Mesenchymal stem cell (in vitro differentiated cells and primary cell): Measurements from ENCODE around the gene ZGRF1.
"Not testable (repeated sequence)": the region's sequence is repeated elsewhere in the genome, so short reads cannot be mapped to it uniquely, and the experiment has no call there.

ENCODE experiments used
- DNase-seq: peaks from one replicate; pipeline ENCODE4 v3.0.0-alpha.2; 2013
- H2AFZ ChIP-seq: one replicate; pipeline ENCODE4 v1.6.1; 2013; ENCODE audit warnings: low read depth, mild to moderate bottlenecking, control low read depth, inconsistent platforms, low read length, moderate library complexity
- H2AK5ac ChIP-seq: 2 replicates; pipeline ENCODE4 v1.6.1; 2013; ENCODE audit warnings: low read length, moderate library complexity, mild to moderate bottlenecking, inconsistent platforms; ENCODE audit not compliant: severe bottlenecking
- H2BK120ac ChIP-seq: one replicate; pipeline ENCODE4 v1.6.1; 2013; ENCODE audit warnings: low read depth, mild to moderate bottlenecking, inconsistent platforms, low read length, moderate library complexity
- H2BK12ac ChIP-seq, 2 experiments: one replicate each; pipeline ENCODE4 v1.6.1; 2013; ENCODE audit warnings: inconsistent platforms in 2 of 2, low read length in 2 of 2, mild to moderate bottlenecking in 2 of 2, moderate library complexity in 2 of 2, control low read depth in 1 of 2
- H2BK15ac ChIP-seq: one replicate; pipeline ENCODE4 v1.6.1; 2013; ENCODE audit warnings: mild to moderate bottlenecking, low read depth, inconsistent platforms; ENCODE audit not compliant: poor library complexity, severe bottlenecking
- H2BK5ac ChIP-seq: 2 replicates; pipeline ENCODE4 v1.6.1; 2013; ENCODE audit warnings: low read depth, mild to moderate bottlenecking, low read length, control low read depth, inconsistent platforms; ENCODE audit not compliant: poor library complexity, severe bottlenecking
- H3K14ac ChIP-seq, 2 experiments: one replicate each; pipeline ENCODE4 v1.6.1; 2013; ENCODE audit warnings: inconsistent platforms in 2 of 2, low read length in 2 of 2, control low read depth in 1 of 2, mild to moderate bottlenecking in 1 of 2, moderate library complexity in 1 of 2
- H3K18ac ChIP-seq, 2 experiments: one replicate each; pipeline ENCODE4 v1.6.1; 2013; ENCODE audit warnings: inconsistent platforms in 2 of 2, low read length in 2 of 2, control low read depth in 1 of 2, low read depth in 1 of 2, mild to moderate bottlenecking in 1 of 2
- H3K23ac ChIP-seq, 2 experiments: one replicate each; pipeline ENCODE4 v1.6.1; 2013; ENCODE audit warnings: inconsistent platforms in 2 of 2, low read length in 2 of 2, mild to moderate bottlenecking in 2 of 2, moderate library complexity in 2 of 2, control low read depth in 1 of 2
- H3K27ac ChIP-seq: 2 replicates; pipeline ENCODE4 v1.5.1; 2013; ENCODE audit warnings: mild to moderate bottlenecking, moderate library complexity, low read length, control low read depth, inconsistent platforms; ENCODE audit not compliant: poor library complexity, severe bottlenecking
- H3K27me3 ChIP-seq, 2 experiments: 2 replicates each; pipeline versions ENCODE4 v1.6.1 to v1.7.0; 2013; ENCODE audit warnings: low read length in 2 of 2, mild to moderate bottlenecking in 2 of 2, moderate library complexity in 2 of 2, control low read depth in 1 of 2, inconsistent platforms in 1 of 2; ENCODE audit not compliant: control insufficient read depth in 1 of 2, insufficient read depth in 1 of 2
- H3K36me3 ChIP-seq, 2 experiments: 2 replicates each; pipeline versions ENCODE4 v1.6.1 to v1.7.0; 2013; ENCODE audit warnings: low read length in 2 of 2, control low read depth in 1 of 2, inconsistent platforms in 1 of 2, low read depth in 1 of 2, mild to moderate bottlenecking in 1 of 2; ENCODE audit not compliant: insufficient read depth in 2 of 2, control insufficient read depth in 1 of 2
- H3K4ac ChIP-seq, 2 experiments: one replicate each; pipeline ENCODE4 v1.6.1; 2013; ENCODE audit warnings: inconsistent platforms in 2 of 2, low read length in 2 of 2, mild to moderate bottlenecking in 2 of 2, moderate library complexity in 2 of 2, control low read depth in 1 of 2, low read depth in 1 of 2
- H3K4me1 ChIP-seq: 2 replicates; pipeline ENCODE4 v1.6.1; 2013; ENCODE audit warnings: low read depth, low read length, control low read depth; ENCODE audit not compliant: control insufficient read depth, insufficient read depth
- H3K4me2 ChIP-seq: 2 replicates; pipeline ENCODE4 v1.6.1; 2013; ENCODE audit warnings: low read length, mild to moderate bottlenecking, inconsistent platforms; ENCODE audit not compliant: poor library complexity, severe bottlenecking
- H3K4me3 ChIP-seq, 2 experiments: 2 replicates each; pipeline versions ENCODE4 v1.5.1 to v1.7.0; 2013; ENCODE audit warnings: low read length in 2 of 2, mild to moderate bottlenecking in 2 of 2, control low read depth in 1 of 2, low read depth in 1 of 2; ENCODE audit not compliant: insufficient read depth in 1 of 2
- H3K79me1 ChIP-seq: replicated peaks from 2 replicates; pipeline ENCODE4 v1.6.1; 2013; ENCODE audit warnings: mild to moderate bottlenecking, control low read depth, low read length, inconsistent platforms; ENCODE audit not compliant: poor library complexity, severe bottlenecking
- H3K9ac ChIP-seq: 2 replicates; pipeline ENCODE4 v1.7.0; 2013; ENCODE audit warnings: mild to moderate bottlenecking, low read length, moderate library complexity
- H3K9me3 ChIP-seq: 2 replicates; pipeline ENCODE4 v1.7.0; 2013; ENCODE audit warnings: mild to moderate bottlenecking, low read length; ENCODE audit not compliant: control insufficient read depth
- H4K8ac ChIP-seq: one replicate; pipeline ENCODE4 v1.6.1; 2013; ENCODE audit warnings: inconsistent platforms, mild to moderate bottlenecking, low read length, moderate library complexity
- H4K91ac ChIP-seq: one replicate; pipeline ENCODE4 v1.6.1; 2013; ENCODE audit warnings: mild to moderate bottlenecking, low read length, inconsistent platforms
- WGBS: methylation state at CpG from one replicate; pipeline ENCODE4 v1.1.7; 2013; ENCODE audit warnings: mixed read lengths; 5-methylcytosine and 5-hydroxymethylcytosine counted together

Gene ZGRF1

DNA sequence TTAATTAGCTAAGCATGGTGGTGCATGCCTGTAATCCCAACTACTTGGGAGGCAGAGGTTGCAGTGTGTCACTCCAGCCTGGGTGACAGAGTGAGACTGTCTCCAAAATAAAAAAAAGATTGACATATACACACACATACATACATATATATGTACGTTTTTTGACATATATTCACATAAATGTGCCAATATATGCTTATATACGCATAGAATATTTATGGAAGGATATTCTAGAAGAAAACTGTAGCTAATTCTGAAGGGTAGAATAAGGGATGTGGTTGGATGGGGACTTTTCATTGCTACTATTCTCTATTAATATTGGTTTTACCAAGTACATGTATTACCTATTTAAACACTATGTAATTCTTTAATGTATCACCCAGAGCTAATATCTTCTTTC lies 19.7 kb downstream of the ZGRF1 start:
- H3K36me3 ChIP-seq: no peaks in the 10 kb centered on the region
- no peak overlapping the region for H3K4ac ChIP-seq
- H4K91ac ChIP-seq: no peak overlapping the region
- no peaks in the 10 kb centered on the region for H3K4me1 ChIP-seq
- no peak overlapping the region for H3K23ac ChIP-seq
- H3K4me2 ChIP-seq: no peak overlapping the region
- no peak overlapping the region for H3K9ac ChIP-seq
- no peak for DNase-seq
- no peak overlapping the region for H2BK5ac ChIP-seq
- H2AFZ ChIP-seq: no peak overlapping the region
- no peak overlapping the region for H3K14ac ChIP-seq
- WGBS: no CpG with 5 or more reads among the region's 2 CpGs
- H2BK120ac ChIP-seq: no peak overlapping the region
- H3K4me3 ChIP-seq: no peak overlapping the region
- H3K27ac ChIP-seq: no peak overlapping the region
- no peaks in the 10 kb centered on the region for H3K79me1 ChIP-seq
- H3K9me3 ChIP-seq: no peaks in the 10 kb centered on the region
- no peaks in the 10 kb centered on the region for H3K27me3 ChIP-seq
- H4K8ac ChIP-seq: no peak overlapping the region
- no peak overlapping the region for H2BK12ac ChIP-seq
- H2BK15ac ChIP-seq: no peak overlapping the region
- no peak overlapping the region for H2AK5ac ChIP-seq
- no peak overlapping the region for H3K18ac ChIP-seq

DNA sequence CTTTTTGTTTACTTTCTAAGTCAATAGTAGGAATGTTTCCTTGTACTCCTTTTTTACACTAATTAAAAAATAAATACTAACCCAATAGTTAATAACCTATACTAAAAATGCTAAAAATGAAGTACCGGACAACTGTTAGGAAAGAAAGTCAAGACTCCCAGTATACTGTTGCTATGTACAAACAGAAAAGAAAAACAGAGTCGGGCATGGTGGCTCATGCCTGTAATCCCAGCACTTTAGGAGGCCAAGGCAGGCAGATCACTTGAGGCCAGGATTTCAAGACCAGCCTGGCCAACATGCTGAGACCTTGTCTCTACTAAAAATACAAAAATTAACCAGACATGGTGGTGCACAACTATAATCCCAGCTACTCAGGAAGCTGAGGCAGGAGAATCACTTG lies 23.9 kb downstream of the ZGRF1 start:
- not testable (repeated sequence) for H2BK15ac ChIP-seq

DNA sequence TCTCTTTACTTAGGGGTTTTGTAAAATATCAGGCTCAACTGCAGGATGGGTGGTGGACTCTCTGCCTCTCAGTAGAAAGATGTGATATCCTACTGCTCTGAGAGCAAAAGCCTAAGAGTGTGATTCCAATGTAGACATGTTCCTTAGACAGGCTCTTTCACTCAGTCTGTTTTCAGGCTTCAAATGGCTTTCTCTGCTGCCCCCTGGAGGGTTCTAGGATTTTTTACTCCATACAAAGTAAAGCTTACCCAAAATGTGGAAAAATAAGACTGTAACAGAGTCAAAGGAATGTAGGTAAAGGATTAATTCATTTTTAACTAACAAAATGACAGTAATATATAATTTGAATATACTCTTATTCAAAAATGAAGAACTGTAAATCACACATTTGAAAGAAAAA lies 32.1 kb downstream of the ZGRF1 start:
- Histone ChIP-seq H2BK120ac (no peak overlapping the region), H3K27ac (no peak overlapping the region), H3K9me3 (no peaks in the 10 kb centered on the region), H3K36me3 (no peaks in the 10 kb centered on the region), H3K27me3 (no peaks in the 10 kb centered on the region), H2BK12ac (no peak overlapping the region), H3K18ac (no peak overlapping the region), H2BK5ac (no peak overlapping the region), H4K91ac (no peak overlapping the region), H2AFZ (no peak overlapping the region), H2AK5ac (no peak overlapping the region), H3K14ac (no peak overlapping the region), H2BK15ac (no peak overlapping the region), H3K23ac (no peak overlapping the region), H3K9ac (no peak overlapping the region), H3K4me1 (no peaks in the 10 kb centered on the region), H3K79me1 (no peaks in the 10 kb centered on the region), H4K8ac (no peak overlapping the region), H3K4ac (no peak overlapping the region), H3K4me2 (no peak overlapping the region), H3K4me3 (no peak overlapping the region)
- peak; percentile 68 for DNase-seq

More for the DNA sequence above, 23.9 kb downstream of the ZGRF1 start:
- not testable (repeated sequence) for H3K23ac ChIP-seq, H4K91ac ChIP-seq, H3K9me3 ChIP-seq, H3K4me1 ChIP-seq, H2BK5ac ChIP-seq, H3K79me1 ChIP-seq, H3K4me3 ChIP-seq, H4K8ac ChIP-seq, H3K27ac ChIP-seq, H2AK5ac ChIP-seq, H3K4ac ChIP-seq, H2BK12ac ChIP-seq, H3K18ac ChIP-seq, H3K36me3 ChIP-seq, H3K27me3 ChIP-seq, H3K4me2 ChIP-seq, H3K14ac ChIP-seq, H2BK120ac ChIP-seq, H3K9ac ChIP-seq, H2AFZ ChIP-seq
- WGBS: 89% methylated on average over 2 of the region's 2 CpGs
- peak; percentile 15 for DNase-seq

DNA sequence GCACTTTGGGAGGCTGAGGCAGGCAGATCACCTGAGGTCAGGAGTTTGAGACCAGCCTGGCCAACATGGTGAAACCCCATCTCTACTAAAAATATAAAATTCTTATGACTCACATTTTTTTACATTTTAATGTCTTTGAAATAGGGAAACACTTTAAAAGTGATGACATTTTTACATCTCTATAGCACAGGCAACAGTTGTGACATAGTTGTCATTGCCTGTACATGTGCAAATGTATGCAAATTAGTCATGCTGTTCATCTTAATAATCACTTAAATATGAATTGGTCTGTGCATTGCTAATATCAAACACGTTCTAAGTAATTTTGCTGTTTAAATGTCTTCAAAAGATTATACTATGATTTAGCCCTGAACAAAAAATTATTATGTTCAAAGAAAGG lies 41.7 kb downstream of the ZGRF1 start:
- no peak for DNase-seq
- Histone ChIP-seq H3K4me2 (no peak overlapping the region), H2BK120ac (no peak overlapping the region), H4K91ac (no peak overlapping the region), H3K79me1 (no peaks in the 10 kb centered on the region), H3K27ac (no peak overlapping the region), H3K18ac (no peak overlapping the region), H2AK5ac (no peak overlapping the region), H2BK12ac (no peak overlapping the region), H3K27me3 (no peaks in the 10 kb centered on the region), H2BK5ac (no peak overlapping the region), H3K4ac (no peak overlapping the region), H3K4me3 (no peak overlapping the region), H2AFZ (no peak overlapping the region), H3K14ac (no peak overlapping the region), H3K23ac (no peak overlapping the region), H3K4me1 (no peaks in the 10 kb centered on the region), H3K9me3 (peaks cover 3% of the 10 kb centered on the region), H3K36me3 (no peaks in the 10 kb centered on the region), H3K9ac (no peak overlapping the region), H4K8ac (no peak overlapping the region), H2BK15ac (no peak overlapping the region)
- WGBS: no CpG with 5 or more reads among the region's 1 CpG
